ENCODE data around the gene TFRC. TPM values are rescaled to one million over a fixed set of nuclear protein-coding genes. Genes with fewer than 3 reads are reported as not detected.
"Not testable (repeated sequence)": the region's sequence is repeated elsewhere in the genome, so short reads cannot be mapped to it uniquely, and the experiment has no call there.

Gene TFRC
- total and polyA plus RNA-seq, 2 experiments from 2014 or later = 136 to 278 TPM

DNA sequence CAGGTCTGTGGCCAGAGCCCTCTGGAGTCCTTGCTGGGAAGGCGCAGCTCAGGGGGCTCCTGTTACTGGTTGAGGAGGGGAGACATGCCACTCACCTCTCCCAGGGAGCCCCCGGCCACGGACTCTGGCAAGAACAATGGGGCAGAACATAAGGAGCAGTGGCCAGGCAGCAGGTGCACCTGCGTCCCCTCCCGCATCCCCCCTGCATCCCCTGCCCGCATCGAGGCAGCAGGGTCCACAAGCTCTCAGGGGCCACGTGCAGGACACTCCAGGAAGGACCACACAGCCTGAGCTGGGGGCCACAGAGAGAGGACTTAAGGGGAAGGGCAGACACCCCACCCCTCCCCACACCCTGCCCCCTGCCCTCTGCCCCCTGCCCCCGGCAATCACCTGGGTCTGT, 73.0 kb downstream of the TFRC start:
- Histone ChIP-seq H3K27ac (no peak overlapping the region), H3K4me3 (no peak overlapping the region), H3K27me3 (no peaks in the 10 kb centered on the region), H4K20me1 (ENCODE audit: insufficient read depth, poor library complexity, severe bottlenecking) (no peaks in the 10 kb centered on the region), H3K9me2 (replicated peaks; ENCODE audit: insufficient read depth) (no peaks in the 10 kb centered on the region), H3K36me3 (replicated peaks; ENCODE audit: insufficient read depth, low read depth) (no peaks in the 10 kb centered on the region), H3K4me2 (no peak overlapping the region), H3K9me3 (ENCODE audit: low read depth) (no peaks in the 10 kb centered on the region), H2AFZ (no peak overlapping the region), H3K4me1 (ENCODE audit: insufficient read depth) (no peaks in the 10 kb centered on the region), H3K79me2 (no peaks in the 10 kb centered on the region)
- 96% methylated on average over 6 of the region's 9 CpGs for WGBS (ENCODE audit: low lambda C conversion rate, missing lambda C conversion rate)
- DNase-seq (ENCODE audit: low spot score) = no peak
- TF ChIP-seq EZH2phosphoT487 (IDR thresholded peaks at IDR 0.05; ENCODE audit: low read depth, severe bottlenecking, unreplicated experiment) (no peak), EZH2 (IDR thresholded peaks at IDR 0.05; ENCODE audit: borderline replicate concordance) (no peak)
- TF ChIP-seq, protein P1, sequence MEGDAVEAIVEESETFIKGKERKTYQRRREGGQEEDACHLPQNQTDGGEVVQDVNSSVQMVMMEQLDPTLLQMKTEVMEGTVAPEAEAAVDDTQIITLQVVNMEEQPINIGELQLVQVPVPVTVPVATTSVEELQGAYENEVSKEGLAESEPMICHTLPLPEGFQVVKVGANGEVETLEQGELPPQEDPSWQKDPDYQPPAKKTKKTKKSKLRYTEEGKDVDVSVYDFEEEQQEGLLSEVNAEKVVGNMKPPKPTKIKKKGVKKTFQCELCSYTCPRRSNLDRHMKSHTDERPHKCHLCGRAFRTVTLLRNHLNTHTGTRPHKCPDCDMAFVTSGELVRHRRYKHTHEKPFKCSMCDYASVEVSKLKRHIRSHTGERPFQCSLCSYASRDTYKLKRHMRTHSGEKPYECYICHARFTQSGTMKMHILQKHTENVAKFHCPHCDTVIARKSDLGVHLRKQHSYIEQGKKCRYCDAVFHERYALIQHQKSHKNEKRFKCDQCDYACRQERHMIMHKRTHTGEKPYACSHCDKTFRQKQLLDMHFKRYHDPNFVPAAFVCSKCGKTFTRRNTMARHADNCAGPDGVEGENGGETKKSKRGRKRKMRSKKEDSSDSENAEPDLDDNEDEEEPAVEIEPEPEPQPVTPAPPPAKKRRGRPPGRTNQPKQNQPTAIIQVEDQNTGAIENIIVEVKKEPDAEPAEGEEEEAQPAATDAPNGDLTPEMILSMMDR (IDR thresholded peaks at IDR 0.05; ENCODE audit: poor library complexity) = no peak

DNA sequence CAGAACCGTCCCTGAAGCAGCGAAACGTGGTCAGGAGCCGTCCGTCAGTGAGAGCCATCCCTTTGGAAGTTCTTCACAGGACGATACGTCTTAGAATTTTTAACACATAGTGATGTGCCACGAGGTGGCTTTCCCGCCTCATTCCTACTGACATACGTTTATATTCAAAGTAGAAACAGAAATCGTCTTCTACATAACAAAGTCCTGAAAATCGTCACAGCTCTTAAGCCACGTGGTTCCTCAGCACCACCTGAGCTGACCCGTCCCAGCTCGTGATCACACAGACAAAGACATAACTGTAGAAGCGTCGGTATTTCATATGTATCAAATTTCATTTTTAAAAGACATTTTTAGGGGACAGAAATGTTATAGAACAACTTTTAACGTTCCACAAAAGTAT, 73.5 kb downstream of the TFRC start:
- H3K4me3 ChIP-seq = no peak overlapping the region
- no peak overlapping the region for H2AFZ ChIP-seq
- H3K4me2 ChIP-seq = no peak overlapping the region
- no peaks in the 10 kb centered on the region for H3K27me3 ChIP-seq
- H4K20me1 ChIP-seq (ENCODE audit: insufficient read depth, poor library complexity, severe bottlenecking) = no peaks in the 10 kb centered on the region
- DNase-seq (ENCODE audit: low spot score) = no peak
- H3K79me2 ChIP-seq = no peaks in the 10 kb centered on the region
- no peaks in the 10 kb centered on the region for H3K9me2 ChIP-seq (replicated peaks; ENCODE audit: insufficient read depth)
- no peaks in the 10 kb centered on the region for H3K36me3 ChIP-seq (replicated peaks; ENCODE audit: insufficient read depth, low read depth)
- 89% methylated on average over 18 of the region's 18 CpGs for WGBS (ENCODE audit: low lambda C conversion rate, missing lambda C conversion rate)
- no peak overlapping the region for H3K27ac ChIP-seq
- H3K4me1 ChIP-seq (ENCODE audit: insufficient read depth) = no peaks in the 10 kb centered on the region
- no peaks in the 10 kb centered on the region for H3K9me3 ChIP-seq (ENCODE audit: low read depth)
- TF ChIP-seq EZH2phosphoT487 (IDR thresholded peaks at IDR 0.05; ENCODE audit: low read depth, severe bottlenecking, unreplicated experiment) (no peak), EZH2 (IDR thresholded peaks at IDR 0.05; ENCODE audit: borderline replicate concordance) (no peak)
- TF ChIP-seq, protein P1 (IDR thresholded peaks at IDR 0.05; ENCODE audit: poor library complexity) = no peak

DNA sequence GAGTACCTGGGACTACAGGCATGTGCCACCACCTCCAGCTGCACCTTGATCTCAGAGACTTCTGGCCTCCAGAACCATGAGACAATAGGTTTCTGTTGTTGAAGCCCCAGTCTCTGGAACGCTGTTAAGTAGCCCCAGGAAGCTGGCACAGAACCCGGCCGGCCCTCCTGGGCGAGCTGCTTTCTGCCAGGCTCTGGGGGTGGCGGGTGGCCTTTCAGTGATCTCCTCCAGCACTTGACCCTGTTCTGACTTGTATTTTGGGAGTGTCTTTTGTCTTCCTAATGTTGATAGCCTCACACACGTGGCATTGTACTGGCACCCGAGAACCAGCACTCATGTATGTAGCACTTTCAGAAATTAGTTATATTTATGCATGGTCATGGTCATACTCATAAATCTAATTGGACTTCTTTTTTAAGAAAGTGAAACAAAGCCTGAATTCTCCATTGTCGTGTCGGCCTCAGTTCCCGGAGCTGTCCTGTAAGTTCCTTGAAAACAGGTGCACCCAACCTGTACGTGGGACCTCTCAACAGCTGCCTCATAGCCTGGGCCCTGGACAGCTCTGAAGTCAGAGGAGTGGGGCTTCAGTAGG, 74.0 kb downstream of the TFRC start:
- no peaks in the 10 kb centered on the region for H3K27me3 ChIP-seq
- H2AFZ ChIP-seq = no peak overlapping the region
- no peak overlapping the region for H3K4me3 ChIP-seq
- no peaks in the 10 kb centered on the region for H3K4me1 ChIP-seq (ENCODE audit: insufficient read depth)
- H4K20me1 ChIP-seq (ENCODE audit: insufficient read depth, poor library complexity, severe bottlenecking) = no peaks in the 10 kb centered on the region
- TF ChIP-seq, protein P1 (IDR thresholded peaks at IDR 0.05; ENCODE audit: poor library complexity) = no peak
- no peak for TF ChIP-seq EZH2 (IDR thresholded peaks at IDR 0.05; ENCODE audit: borderline replicate concordance)
- TF ChIP-seq EZH2phosphoT487 (IDR thresholded peaks at IDR 0.05; ENCODE audit: low read depth, severe bottlenecking, unreplicated experiment) = no peak
- H3K9me3 ChIP-seq (ENCODE audit: low read depth) = no peaks in the 10 kb centered on the region
- no peak overlapping the region for H3K4me2 ChIP-seq
- 92% methylated on average over 11 of the region's 11 CpGs for WGBS (ENCODE audit: low lambda C conversion rate, missing lambda C conversion rate)
- DNase-seq (ENCODE audit: low spot score) = no peak
- H3K27ac ChIP-seq = no peak overlapping the region
- H3K9me2 ChIP-seq (replicated peaks; ENCODE audit: insufficient read depth) = no peaks in the 10 kb centered on the region
- no peaks in the 10 kb centered on the region for H3K36me3 ChIP-seq (replicated peaks; ENCODE audit: insufficient read depth, low read depth)
- no peaks in the 10 kb centered on the region for H3K79me2 ChIP-seq

DNA sequence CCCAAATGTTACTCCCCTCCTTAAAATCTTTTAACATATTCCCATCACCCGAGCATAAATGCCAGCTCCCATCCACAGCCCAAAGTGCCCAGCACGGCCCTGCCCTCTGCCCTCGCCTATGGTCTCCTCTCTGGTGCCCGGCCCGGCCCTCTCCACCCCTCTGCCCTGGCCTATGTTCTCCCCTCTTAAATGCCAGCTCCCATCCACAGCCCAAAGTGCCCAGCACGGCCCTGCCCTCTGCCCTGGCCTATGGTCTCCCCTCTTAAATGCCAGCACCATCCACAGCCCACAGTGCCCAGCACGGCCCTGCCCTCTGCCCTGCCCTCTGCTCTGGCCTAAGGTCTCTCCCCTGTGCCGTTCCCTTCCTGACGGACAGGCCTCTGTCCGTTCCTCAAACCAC, 76.6 kb downstream of the TFRC start:
- not testable (repeated sequence) for H3K27ac ChIP-seq; H3K4me1 ChIP-seq (ENCODE audit: insufficient read depth); H3K27me3 ChIP-seq; H2AFZ ChIP-seq; H3K4me2 ChIP-seq; H3K79me2 ChIP-seq; DNase-seq (ENCODE audit: low spot score); H4K20me1 ChIP-seq (ENCODE audit: insufficient read depth, poor library complexity, severe bottlenecking); H3K9me3 ChIP-seq (ENCODE audit: low read depth); H3K36me3 ChIP-seq (replicated peaks; ENCODE audit: insufficient read depth, low read depth); H3K4me3 ChIP-seq; H3K9me2 ChIP-seq (replicated peaks; ENCODE audit: insufficient read depth)
- 91% methylated on average over 6 of the region's 10 CpGs for WGBS (ENCODE audit: low lambda C conversion rate, missing lambda C conversion rate)

DNA sequence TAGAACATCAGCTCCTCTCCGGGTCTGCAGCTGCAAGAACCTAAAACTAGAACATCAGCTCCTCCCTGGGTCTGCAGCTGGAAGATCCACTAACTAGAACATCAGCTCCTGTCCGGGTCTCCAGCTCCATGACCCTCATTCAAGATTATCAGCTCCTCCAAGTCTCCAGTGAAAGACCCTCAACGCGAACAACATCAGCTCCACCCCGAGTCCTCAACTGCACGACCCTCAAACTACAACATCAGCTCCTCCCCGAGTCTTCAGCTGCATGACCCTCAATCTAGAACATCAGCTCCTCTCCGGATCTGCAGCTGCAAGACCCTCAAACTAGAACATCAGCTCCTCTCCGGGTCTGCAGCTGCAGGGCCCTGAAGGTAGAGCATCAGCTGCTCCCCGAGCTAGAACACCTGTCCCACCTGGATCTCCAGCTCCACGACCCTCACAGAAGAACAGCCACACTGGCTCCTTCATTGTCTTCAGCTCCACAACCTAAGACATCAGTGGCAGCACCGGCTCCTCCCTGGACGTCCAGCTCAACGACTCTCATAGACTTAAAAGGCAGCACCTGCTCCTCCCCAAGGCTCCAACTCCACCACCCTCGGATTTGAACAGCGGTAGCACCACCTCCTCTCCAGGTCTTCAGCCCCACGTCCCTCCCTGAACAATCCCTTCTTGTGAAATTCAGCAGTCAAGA, 77.4 kb downstream of the TFRC start:
- H4K20me1 ChIP-seq (ENCODE audit: insufficient read depth, poor library complexity, severe bottlenecking); H2AFZ ChIP-seq; H3K4me2 ChIP-seq; H3K36me3 ChIP-seq (replicated peaks; ENCODE audit: insufficient read depth, low read depth); H3K4me3 ChIP-seq; H3K27ac ChIP-seq; H3K27me3 ChIP-seq; DNase-seq (ENCODE audit: low spot score); H3K9me3 ChIP-seq (ENCODE audit: low read depth); H3K4me1 ChIP-seq (ENCODE audit: insufficient read depth); H3K9me2 ChIP-seq (replicated peaks; ENCODE audit: insufficient read depth); H3K79me2 ChIP-seq: not testable (repeated sequence)
- WGBS (ENCODE audit: low lambda C conversion rate, missing lambda C conversion rate) = 83% methylated on average over 17 of the region's 17 CpGs

All from hepatocyte (in vitro differentiated cells).